EH (cell line): ENCODE results near the gene SPRYD3.

Experiments used
- DNase-seq: peaks from one replicate; pipeline ENCODE4 v3.0.0-alpha.2; 2015; ENCODE audit warnings: low read depth

SPRYD3 gene

GRCh38 chr12:53078425-53079225 is 565 bp downstream of the SPRYD3 start:
- no peak for DNase-seq

- DNase-seq, result no peak
These were observed 2.2 kb downstream of the SPRYD3 start for GRCh38 chr12:53077030-53077429.

GRCh38 chr12:53076461-53076860 is 2.7 kb downstream of the SPRYD3 start:
- no peak for DNase-seq

- no peak for DNase-seq
These were observed 4.2 kb downstream of the SPRYD3 start for GRCh38 chr12:53074999-53075370.

- DNase-seq, result no peak
These were observed 4.7 kb downstream of the SPRYD3 start for GRCh38 chr12:53074283-53074998.

GRCh38 chr12:53073881-53074280 is 5.3 kb downstream of the SPRYD3 start:
- no peak for DNase-seq

- DNase-seq, result peak; percentile 82
These were observed 7.3 kb downstream of the SPRYD3 start for GRCh38 chr12:53071591-53072551.

- peak; percentile 73 for DNase-seq
These were observed 8.2 kb downstream of the SPRYD3 start for GRCh38 chr12:53070877-53071492.

GRCh38 chr12:53069621-53070410 is 9.4 kb downstream of the SPRYD3 start:
- no peak for DNase-seq

- DNase-seq, result peak; percentile 15
These were observed 10.2 kb downstream of the SPRYD3 start for GRCh38 chr12:53068811-53069585.

- no peak for DNase-seq
These were observed 11.0 kb downstream of the SPRYD3 start for GRCh38 chr12:53067993-53068770.

GRCh38 chr12:53067074-53067992 is 11.9 kb downstream of the SPRYD3 start:
- peak; percentile 52 for DNase-seq

- peak; percentile 87 for DNase-seq
These were observed 12.9 kb downstream of the SPRYD3 start for GRCh38 chr12:53065975-53066931.

GRCh38 chr12:53065470-53065869 is 13.7 kb downstream of the SPRYD3 start:
- peak; percentile 21 for DNase-seq

GRCh38 chr12:53064613-53065436 is 14.4 kb downstream of the SPRYD3 start:
- no peak for DNase-seq
